ENCODE data around the gene RND3. TPM values are rescaled to one million over a fixed set of nuclear protein-coding genes. Genes with fewer than 3 reads are reported as not detected.

The RND3 gene
- total RNA-seq, 3 donors from 2014 or later = 0.16 to 0.58 TPM; not detected in 1

DNA sequence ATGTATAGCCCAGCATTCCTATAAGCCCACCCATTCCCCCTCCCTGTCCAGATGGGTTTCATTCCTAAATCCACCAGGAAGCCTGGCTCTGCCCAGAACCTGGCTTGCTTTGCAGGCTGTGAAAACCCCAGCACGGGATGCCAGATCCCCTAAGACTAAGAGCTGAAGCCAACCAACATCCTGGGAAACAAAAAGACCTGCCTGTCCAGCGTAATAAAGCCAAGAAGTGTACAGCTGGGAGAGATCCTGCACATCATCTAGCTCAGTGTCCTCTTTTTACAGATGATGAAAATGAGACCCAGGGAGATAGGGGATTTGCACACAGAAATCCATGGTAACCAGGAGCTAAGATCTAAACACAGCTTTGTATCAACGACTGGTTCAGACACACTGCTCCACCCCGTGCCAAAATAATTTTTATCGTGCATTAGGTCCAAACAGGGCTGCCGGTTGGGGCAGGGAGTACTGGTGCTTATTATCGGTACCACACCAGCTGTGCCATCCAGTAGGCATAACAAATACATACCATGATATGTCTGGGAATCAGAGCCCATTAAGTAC is 2.9 kb downstream of the RND3 start:
- no peak for ATAC-seq
- peaks cover 46% of the 10 kb centered on the region for H3K27me3 Mint-ChIP-seq (ENCODE audit: low read depth)
- no peak for DNase-seq
- H3K4me3 Mint-ChIP-seq = no peak overlapping the region
- peaks cover 8% of the 10 kb centered on the region for H3K4me1 Mint-ChIP-seq (ENCODE audit: low read depth)
- H3K9me3 Mint-ChIP-seq = no peaks in the 10 kb centered on the region
- no peaks in the 10 kb centered on the region for H3K36me3 Mint-ChIP-seq (ENCODE audit: insufficient read depth)

- no peaks in the 10 kb centered on the region for H3K36me3 Mint-ChIP-seq (ENCODE audit: insufficient read depth)
Measured at GRCh38 chr2:150484006-150484405, 3.5 kb downstream of the RND3 start.

GRCh38 chr2:150483532-150483931 is 3.9 kb downstream of the RND3 start:
- H3K9me3 Mint-ChIP-seq = no peaks in the 10 kb centered on the region
- no peak for DNase-seq
- H3K4me3 Mint-ChIP-seq = no peak overlapping the region
- no peak for ATAC-seq
- no peaks in the 10 kb centered on the region for H3K36me3 Mint-ChIP-seq (ENCODE audit: insufficient read depth)
- peaks cover 44% of the 10 kb centered on the region for H3K27me3 Mint-ChIP-seq (ENCODE audit: low read depth)
- H3K4me1 Mint-ChIP-seq (ENCODE audit: low read depth) = peaks cover 8% of the 10 kb centered on the region

More at GRCh38 chr2:150484006-150484405, 3.5 kb downstream of the RND3 start:
- no peak for ATAC-seq
- no peak overlapping the region for H3K4me3 Mint-ChIP-seq
- DNase-seq = no peak
- H3K4me1 Mint-ChIP-seq (ENCODE audit: low read depth) = peaks cover 8% of the 10 kb centered on the region
- peaks cover 46% of the 10 kb centered on the region for H3K27me3 Mint-ChIP-seq (ENCODE audit: low read depth)
- H3K9me3 Mint-ChIP-seq = no peaks in the 10 kb centered on the region

DNA sequence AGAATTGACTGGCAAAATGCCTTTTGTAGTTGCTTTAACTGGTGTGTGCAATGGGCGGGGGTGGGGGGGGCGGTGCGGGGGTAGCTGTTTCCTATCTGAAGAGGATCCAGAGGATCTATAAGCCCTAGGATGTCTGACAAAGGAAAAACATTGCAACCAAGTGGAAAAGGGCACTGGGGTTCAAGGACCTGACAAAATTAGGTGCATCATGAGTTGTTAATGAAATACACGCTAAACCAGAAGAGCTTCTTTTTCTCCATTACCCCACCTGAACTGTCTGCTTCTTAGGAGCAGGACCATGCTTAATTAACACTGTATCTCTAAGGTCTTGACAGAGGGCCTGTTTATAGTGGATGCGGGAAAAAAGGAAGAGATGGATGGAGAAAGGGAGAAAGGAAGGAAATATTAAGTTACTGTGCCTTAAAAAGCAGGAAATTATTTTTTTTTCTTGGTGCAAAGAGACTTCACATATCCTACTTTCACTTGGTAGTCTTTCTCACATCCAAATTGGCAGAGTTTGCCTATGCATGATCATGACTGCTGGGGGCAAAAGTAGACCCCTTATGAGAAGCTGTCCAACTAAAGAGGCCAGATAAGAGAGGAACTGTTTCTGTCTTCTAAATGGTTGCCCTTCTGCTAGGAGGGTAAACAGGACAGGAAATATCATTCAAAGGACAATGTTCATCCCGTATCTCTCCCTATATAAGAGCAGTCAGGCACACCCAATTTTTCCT is 4.6 kb downstream of the RND3 start:
- no peak for ATAC-seq
- DNase-seq = no peak
- no peaks in the 10 kb centered on the region for H3K9me3 Mint-ChIP-seq
- no peak overlapping the region for H3K4me3 Mint-ChIP-seq
- H3K27me3 Mint-ChIP-seq (ENCODE audit: low read depth) = peaks cover 41% of the 10 kb centered on the region
- no peaks in the 10 kb centered on the region for H3K36me3 Mint-ChIP-seq (ENCODE audit: insufficient read depth)
- H3K4me1 Mint-ChIP-seq (ENCODE audit: low read depth) = peaks cover 8% of the 10 kb centered on the region

GRCh38 chr2:150482111-150482510 is 5.4 kb downstream of the RND3 start:
- no peak for DNase-seq
- no peaks in the 10 kb centered on the region for H3K9me3 Mint-ChIP-seq
- H3K4me3 Mint-ChIP-seq = no peak overlapping the region
- H3K4me1 Mint-ChIP-seq (ENCODE audit: low read depth) = peaks cover 6% of the 10 kb centered on the region
- no peaks in the 10 kb centered on the region for H3K36me3 Mint-ChIP-seq (ENCODE audit: insufficient read depth)
- ATAC-seq = no peak
- peaks cover 36% of the 10 kb centered on the region for H3K27me3 Mint-ChIP-seq (ENCODE audit: low read depth)

GRCh38 chr2:150480971-150481830 is 6.3 kb downstream of the RND3 start:
- no peak for ATAC-seq
- H3K36me3 Mint-ChIP-seq (ENCODE audit: insufficient read depth) = no peaks in the 10 kb centered on the region
- H3K27me3 Mint-ChIP-seq (ENCODE audit: low read depth) = peaks cover 29% of the 10 kb centered on the region
- H3K4me1 Mint-ChIP-seq (ENCODE audit: low read depth) = no peaks in the 10 kb centered on the region
- no peaks in the 10 kb centered on the region for H3K9me3 Mint-ChIP-seq
- H3K4me3 Mint-ChIP-seq = no peak overlapping the region
- DNase-seq = no peak

DNA sequence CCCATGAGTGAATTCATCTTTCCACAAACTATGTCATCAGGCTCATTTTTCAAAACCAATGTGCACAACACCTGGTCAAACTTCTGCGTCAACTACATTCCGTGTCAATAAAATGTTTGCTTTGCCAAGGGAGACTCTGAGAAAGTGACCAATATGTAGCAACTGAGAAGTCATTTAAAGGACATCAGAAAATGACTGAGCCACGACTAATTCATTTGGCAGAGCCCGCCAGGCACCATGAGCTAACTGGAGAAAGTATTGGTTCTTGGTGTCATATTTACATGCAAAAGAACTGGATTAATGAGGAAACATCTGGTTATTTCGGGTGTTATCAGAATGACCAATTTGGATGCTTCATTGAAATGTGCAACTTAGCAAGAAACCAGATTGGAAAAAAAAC is 7.2 kb downstream of the RND3 start:
- H3K36me3 Mint-ChIP-seq (ENCODE audit: insufficient read depth) = no peaks in the 10 kb centered on the region
- no peak overlapping the region for H3K4me3 Mint-ChIP-seq
- H3K27me3 Mint-ChIP-seq (ENCODE audit: low read depth) = peaks cover 19% of the 10 kb centered on the region
- no peaks in the 10 kb centered on the region for H3K4me1 Mint-ChIP-seq (ENCODE audit: low read depth)
- no peaks in the 10 kb centered on the region for H3K9me3 Mint-ChIP-seq
- DNase-seq = no peak
- ATAC-seq = no peak

GRCh38 chr2:150479075-150479915 is 8.2 kb downstream of the RND3 start:
- no peak for DNase-seq
- H3K36me3 Mint-ChIP-seq (ENCODE audit: insufficient read depth) = no peaks in the 10 kb centered on the region
- no peak for ATAC-seq
- H3K9me3 Mint-ChIP-seq = no peaks in the 10 kb centered on the region
- H3K27me3 Mint-ChIP-seq (ENCODE audit: low read depth) = peaks cover 10% of the 10 kb centered on the region
- no peaks in the 10 kb centered on the region for H3K4me1 Mint-ChIP-seq (ENCODE audit: low read depth)
- no peak overlapping the region for H3K4me3 Mint-ChIP-seq

DNA sequence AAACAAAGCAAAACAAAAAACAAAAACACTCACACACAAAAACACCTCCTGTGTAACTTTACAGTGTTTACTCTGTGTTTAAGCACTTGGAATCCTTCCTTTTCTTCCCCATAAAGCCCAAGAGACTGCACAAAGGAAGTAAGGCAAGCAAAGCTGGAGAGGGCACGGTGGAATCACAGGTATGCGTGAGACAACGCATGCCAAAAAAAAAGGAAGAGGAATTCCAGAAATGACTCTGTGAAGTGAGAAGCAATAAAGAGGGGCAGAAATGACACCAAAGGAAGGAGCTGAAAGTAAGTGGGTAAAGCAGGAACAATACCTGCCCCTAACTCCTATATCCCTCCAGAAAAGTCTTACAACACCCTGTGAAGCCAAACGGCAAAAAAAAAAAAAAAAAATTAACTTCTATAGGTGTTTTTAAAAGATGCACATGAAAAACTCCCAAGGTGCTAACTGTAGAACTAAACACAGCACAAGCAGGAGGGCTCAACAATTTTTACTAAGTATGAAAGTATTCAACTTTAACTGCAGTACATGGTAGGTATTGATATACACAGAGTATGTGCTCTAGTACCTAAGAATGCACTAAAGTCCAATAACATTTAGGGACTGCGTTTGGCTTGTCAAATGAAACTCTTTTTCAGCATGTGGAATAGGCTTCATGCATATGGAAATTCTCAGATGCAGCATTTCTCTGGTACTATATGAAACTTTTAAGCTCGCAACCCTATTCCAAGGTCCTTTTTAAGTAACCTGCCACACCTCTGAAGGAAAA is 9.1 kb downstream of the RND3 start:
- DNase-seq = no peak
- no peaks in the 10 kb centered on the region for H3K36me3 Mint-ChIP-seq (ENCODE audit: insufficient read depth)
- H3K4me1 Mint-ChIP-seq (ENCODE audit: low read depth) = no peaks in the 10 kb centered on the region
- no peak for ATAC-seq
- H3K9me3 Mint-ChIP-seq = no peaks in the 10 kb centered on the region
- peaks cover 6% of the 10 kb centered on the region for H3K27me3 Mint-ChIP-seq (ENCODE audit: low read depth)
- no peak overlapping the region for H3K4me3 Mint-ChIP-seq

- ATAC-seq (no peak), DNase-seq (no peak)
- no peak overlapping the region for H3K4me3 Mint-ChIP-seq
- no peaks in the 10 kb centered on the region for H3K4me1 Mint-ChIP-seq (ENCODE audit: low read depth)
- H3K27me3 Mint-ChIP-seq (ENCODE audit: low read depth) = no peaks in the 10 kb centered on the region
- H3K9me3 Mint-ChIP-seq = no peaks in the 10 kb centered on the region
- no peaks in the 10 kb centered on the region for H3K36me3 Mint-ChIP-seq (ENCODE audit: insufficient read depth)
Measured at GRCh38 chr2:150477347-150477746, 10.1 kb downstream of the RND3 start.

GRCh38 chr2:150476809-150477302 is 10.6 kb downstream of the RND3 start:
- H3K36me3 Mint-ChIP-seq (ENCODE audit: insufficient read depth) = no peaks in the 10 kb centered on the region
- no peak overlapping the region for H3K4me3 Mint-ChIP-seq
- ATAC-seq (no peak), DNase-seq (no peak)
- no peaks in the 10 kb centered on the region for H3K27me3 Mint-ChIP-seq (ENCODE audit: low read depth)
- H3K4me1 Mint-ChIP-seq (ENCODE audit: low read depth) = no peaks in the 10 kb centered on the region
- no peaks in the 10 kb centered on the region for H3K9me3 Mint-ChIP-seq

- H3K36me3 Mint-ChIP-seq (ENCODE audit: insufficient read depth) = no peaks in the 10 kb centered on the region
- no peak overlapping the region for H3K4me3 Mint-ChIP-seq
- no peaks in the 10 kb centered on the region for H3K9me3 Mint-ChIP-seq
- no peaks in the 10 kb centered on the region for H3K4me1 Mint-ChIP-seq (ENCODE audit: low read depth)
- no peaks in the 10 kb centered on the region for H3K27me3 Mint-ChIP-seq (ENCODE audit: low read depth)
- DNase-seq = no peak
- no peak for ATAC-seq
Measured at GRCh38 chr2:150476286-150476685, 11.2 kb downstream of the RND3 start.

- no peaks in the 10 kb centered on the region for H3K27me3 Mint-ChIP-seq (ENCODE audit: low read depth)
- H3K36me3 Mint-ChIP-seq (ENCODE audit: insufficient read depth) = no peaks in the 10 kb centered on the region
- no peak for DNase-seq
- H3K4me1 Mint-ChIP-seq (ENCODE audit: low read depth) = no peaks in the 10 kb centered on the region
- no peak for ATAC-seq
- H3K4me3 Mint-ChIP-seq = no peak overlapping the region
- H3K9me3 Mint-ChIP-seq = no peaks in the 10 kb centered on the region
Measured at GRCh38 chr2:150475479-150476250, 11.8 kb downstream of the RND3 start.

Measured in activated T-cell treated with anti-CD3 and anti-CD28 coated beads, Interleukin-2, amount 50 U/mL, for 4 hours (primary cell).